Measurements from ENCODE around the gene TMEM203.
A peak's percentile ranks its signal among the peaks of the same experiment; 100 is the strongest.

TMEM203 gene

DNA sequence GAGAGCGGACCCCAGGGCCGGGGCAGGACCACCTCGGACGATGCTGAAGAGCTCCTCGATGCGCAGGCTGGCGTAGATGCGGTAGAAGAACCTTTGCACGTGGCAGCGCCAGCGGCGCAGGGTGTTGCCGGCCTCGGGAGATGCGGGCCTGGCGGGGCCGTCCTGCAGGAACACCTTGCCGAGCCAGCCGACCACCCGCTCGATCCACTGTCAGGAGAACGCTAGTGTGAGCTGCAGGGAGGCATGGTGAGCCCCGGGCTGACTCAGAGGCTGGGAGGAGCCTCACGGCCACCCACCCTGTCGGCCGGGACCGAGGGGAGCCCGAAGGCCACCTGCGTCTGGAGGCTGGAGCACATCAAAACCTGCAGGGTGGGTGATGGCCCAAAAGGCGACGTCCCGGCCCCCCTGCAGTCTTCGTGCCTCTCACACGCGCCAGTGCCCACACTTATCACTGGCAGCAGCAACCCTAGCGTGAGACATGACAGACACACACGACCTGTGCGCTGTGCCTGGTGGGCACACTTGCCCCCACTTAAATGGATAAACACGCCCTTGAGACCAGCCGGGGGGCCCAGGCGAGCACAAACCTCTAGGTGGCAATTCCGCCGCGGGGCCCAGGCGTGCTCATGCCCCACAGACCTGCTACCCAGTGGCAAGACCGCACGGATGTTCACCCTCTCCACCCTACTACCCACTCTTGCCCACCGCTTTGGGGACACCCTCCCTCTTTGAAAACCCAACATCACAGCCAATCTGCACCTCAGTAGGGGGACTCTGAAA lies 20.4 kb downstream of the TMEM203 start:
- no peak for DNase-seq (ENCODE audit: low read depth, low spot score)
- no peak overlapping the region for H3K27ac ChIP-seq

DNA sequence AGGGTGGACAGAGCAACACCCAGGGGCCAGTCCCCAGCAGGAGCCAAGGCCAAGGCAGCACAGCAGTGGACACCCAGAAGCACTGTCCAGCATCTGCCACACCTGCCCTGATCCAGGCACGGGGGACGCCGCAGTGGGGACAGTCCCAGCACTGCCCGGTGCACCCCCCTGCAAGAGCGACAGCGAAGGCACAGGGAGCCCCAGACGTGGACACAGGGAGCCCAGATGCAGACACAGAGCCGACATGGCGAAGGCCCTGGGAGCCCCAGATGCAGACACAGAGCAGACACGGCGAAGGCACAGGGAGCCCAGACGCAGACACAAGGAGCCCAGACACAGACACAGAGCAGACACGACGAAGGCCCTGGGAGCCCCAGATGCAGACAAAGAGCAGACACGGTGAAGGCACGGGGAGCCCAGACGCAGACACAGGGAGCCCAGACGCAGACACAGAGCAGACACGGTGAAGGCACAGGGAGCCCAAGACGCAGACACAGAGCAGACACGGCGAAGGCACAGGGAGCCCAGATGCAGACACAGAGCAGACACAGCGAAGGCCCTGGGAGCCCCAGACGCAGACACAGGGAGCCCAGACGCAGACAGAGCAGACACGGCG lies 21.4 kb downstream of the TMEM203 start:
- no peak overlapping the region for H3K27ac ChIP-seq
- DNase-seq (ENCODE audit: low read depth, low spot score) = no peak

GRCh38 chr9:137182836-137183235 lies 22.6 kb downstream of the TMEM203 start:
- no peak for DNase-seq (ENCODE audit: low read depth, low spot score)

GRCh38 chr9:137181680-137182079 lies 23.8 kb downstream of the TMEM203 start:
- H3K27ac ChIP-seq = no peak overlapping the region
- no peak for DNase-seq (ENCODE audit: low read depth, low spot score)

More at GRCh38 chr9:137182836-137183235, 22.6 kb downstream of the TMEM203 start:
- H3K27ac ChIP-seq = no peak overlapping the region

- no peak overlapping the region for H3K27ac ChIP-seq
- DNase-seq (ENCODE audit: low read depth, low spot score) = no peak
These were observed 25.0 kb downstream of the TMEM203 start for GRCh38 chr9:137180491-137180890.

DNA sequence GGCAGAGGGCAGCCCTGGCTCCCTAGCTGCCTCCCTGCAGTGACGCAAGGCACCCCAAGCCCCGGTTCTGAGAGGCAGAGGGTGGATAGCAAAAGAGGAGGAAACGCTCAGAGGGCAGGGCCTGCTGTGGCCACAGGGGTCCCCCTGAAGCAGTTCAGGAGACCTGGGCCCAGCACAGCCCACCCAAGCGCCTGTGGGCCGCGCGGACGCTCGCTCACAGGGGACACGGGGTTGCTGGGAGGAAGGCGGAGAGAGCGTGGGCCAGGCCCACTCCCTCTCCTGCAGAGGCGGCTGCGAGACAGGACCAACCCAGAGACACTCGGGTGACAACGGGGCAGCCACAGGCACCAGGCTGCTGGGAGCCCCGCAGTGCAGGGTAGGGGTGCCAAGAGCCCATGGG lies 25.7 kb downstream of the TMEM203 start:
- H3K27ac ChIP-seq = no peak overlapping the region
- no peak for DNase-seq (ENCODE audit: low read depth, low spot score)

DNA sequence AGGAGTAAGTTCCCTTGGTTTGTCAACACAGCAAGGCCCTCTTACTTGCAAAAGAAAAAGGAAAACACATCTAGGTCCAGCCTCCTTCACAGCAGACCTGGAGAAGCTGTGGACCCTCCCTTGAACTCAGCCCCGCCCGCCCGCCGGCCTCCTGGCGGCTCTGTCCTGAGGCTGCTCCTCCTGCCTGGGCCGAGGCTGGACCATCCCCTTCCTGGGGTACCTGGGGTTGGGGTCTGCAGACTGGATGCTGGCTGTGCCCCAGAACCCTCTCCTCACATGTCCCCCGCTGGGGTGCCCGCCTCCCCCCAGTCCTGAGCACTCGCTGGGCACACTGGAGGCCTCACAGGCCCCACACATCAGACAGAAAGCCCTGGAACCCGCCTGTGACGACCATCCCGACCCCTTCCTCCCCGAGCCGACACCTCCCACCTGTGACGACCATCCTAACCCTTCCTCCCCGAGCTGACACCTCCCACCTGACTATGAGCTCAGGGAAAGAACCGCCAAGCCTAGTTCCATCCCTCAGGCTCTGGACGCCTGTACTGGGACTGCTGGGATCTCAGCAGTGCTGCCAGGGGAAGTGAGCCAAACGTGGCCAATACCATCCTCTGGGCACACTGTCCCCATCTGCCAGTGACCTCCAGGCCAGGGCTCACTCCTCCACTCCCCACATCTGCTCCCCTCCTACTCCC lies 26.4 kb downstream of the TMEM203 start:
- H3K27ac ChIP-seq = no peak overlapping the region
- no peak for DNase-seq (ENCODE audit: low read depth, low spot score)

DNA sequence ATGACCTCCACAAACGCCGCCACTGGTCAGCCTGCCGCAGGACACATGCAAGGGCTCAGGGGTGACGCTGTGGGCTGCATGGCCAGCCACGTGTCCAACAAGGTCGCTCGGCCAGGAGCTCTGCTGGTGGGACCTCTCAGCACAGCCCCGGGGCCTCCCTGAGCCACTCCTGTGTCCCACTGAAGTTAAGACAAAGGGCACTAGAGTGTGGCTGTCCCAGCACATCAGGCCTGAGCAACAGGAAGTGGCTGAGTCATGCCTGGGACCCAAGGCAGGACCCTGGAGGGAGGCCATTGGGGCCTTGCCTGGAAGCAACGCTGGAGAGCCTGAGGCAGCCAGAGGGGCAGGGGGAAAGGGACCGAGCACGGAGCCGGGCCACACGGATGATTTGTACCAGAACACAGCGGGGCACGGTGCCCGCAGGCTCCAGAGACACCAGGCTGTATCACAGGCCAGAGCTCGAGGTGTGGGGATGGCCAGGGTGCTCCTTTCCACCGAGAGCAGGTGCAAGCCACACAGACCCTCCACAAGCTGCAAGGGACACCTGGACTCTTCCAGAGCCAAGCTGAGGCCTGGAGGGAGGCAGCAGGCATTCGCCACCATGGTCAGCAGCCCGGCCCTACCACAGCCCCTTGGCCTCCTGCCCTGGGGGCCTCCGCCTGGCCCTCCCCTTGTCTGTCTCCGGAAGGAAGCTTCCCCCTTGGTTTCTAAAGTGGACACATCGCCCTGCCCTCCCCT lies 27.1 kb downstream of the TMEM203 start:
- no peak overlapping the region for H3K27ac ChIP-seq
- DNase-seq (ENCODE audit: low read depth, low spot score) = no peak

GRCh38 chr9:137176302-137177182 lies 28.9 kb downstream of the TMEM203 start:
- no peak overlapping the region for H3K27ac ChIP-seq
- DNase-seq (ENCODE audit: low read depth, low spot score) = no peak

GRCh38 chr9:137175345-137175961 lies 30.0 kb downstream of the TMEM203 start:
- no peak overlapping the region for H3K27ac ChIP-seq
- DNase-seq (ENCODE audit: low read depth, low spot score) = no peak

DNA sequence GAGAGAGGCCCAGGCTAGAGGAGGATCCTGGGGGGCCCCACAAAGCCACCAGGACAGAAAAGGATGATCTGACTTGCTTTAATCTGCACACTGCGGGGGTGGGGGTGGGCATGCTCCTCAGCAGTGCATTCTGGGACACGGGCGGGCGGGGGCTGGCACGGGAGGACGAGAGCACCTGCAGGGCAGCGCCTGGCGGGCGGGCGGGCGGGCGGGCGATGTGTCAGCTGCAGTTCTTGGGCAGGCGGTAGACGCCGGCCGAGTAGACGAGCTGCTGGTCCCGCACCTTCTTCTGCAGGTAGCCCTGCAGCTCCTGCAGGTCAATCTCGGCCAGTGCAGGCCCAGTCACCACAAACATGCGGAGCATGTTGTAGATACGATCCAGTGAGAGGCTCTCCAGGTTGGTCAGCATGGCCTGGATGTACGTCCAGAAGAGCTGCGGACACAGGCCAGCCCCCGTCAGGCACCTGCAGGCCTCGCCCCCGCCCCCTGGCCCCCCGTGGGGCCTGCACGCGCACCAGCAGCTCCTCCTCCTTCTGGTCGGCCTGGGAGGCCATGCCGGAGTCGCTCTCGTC lies 30.6 kb downstream of the TMEM203 start:
- DNase-seq (ENCODE audit: low read depth, low spot score) = no peak
- H3K27ac ChIP-seq = no peak overlapping the region

- DNase-seq (ENCODE audit: low read depth, low spot score) = no peak
- no peak overlapping the region for H3K27ac ChIP-seq
These were observed 31.4 kb downstream of the TMEM203 start for GRCh38 chr9:137173796-137174664.

GRCh38 chr9:137172901-137173795 lies 32.3 kb downstream of the TMEM203 start:
- no peak for DNase-seq (ENCODE audit: low read depth, low spot score)
- peak overlapping the region; percentile 12 for H3K27ac ChIP-seq

DNA sequence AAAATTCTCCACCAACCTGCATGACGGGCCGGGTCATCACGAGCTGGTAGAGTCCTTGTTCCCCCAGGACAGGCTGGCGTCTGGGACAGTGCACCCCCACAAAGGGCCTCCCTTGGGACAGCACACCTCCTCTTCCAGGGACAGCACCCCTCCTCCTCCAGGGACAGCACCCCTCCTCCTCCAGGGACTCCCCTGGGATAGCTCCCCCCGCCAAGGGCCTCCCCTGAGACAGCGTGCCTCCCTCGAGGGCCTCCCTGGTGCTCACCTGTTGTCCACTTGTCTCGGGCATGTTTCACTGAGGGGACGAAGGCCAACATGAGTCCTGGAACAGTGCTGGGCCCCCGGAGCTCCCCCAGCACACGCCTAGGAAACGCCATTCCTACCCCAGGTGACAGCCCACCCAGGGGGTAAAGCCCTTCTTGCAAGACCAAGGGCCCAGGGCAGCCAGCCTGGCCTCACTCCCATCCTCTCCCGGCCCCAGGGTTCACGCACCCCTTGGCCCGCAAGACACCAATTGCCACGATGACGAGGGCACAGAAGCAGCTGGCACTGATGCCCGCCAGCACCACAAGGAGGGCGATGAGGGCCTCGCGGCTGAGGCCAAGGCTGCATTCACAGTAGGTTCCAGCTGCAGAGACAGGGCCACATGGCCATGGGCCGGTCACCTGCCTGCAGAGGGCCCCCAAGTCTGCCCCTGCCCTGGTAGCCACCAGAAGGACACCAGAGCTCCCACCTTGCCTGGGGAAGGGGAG lies 34.1 kb downstream of the TMEM203 start:
- H3K27ac ChIP-seq = no peak overlapping the region
- no peak for DNase-seq (ENCODE audit: low read depth, low spot score)

- H3K27ac ChIP-seq = no peak overlapping the region
- DNase-seq (ENCODE audit: low read depth, low spot score) = no peak
These were observed 34.8 kb downstream of the TMEM203 start for GRCh38 chr9:137170486-137171148.

- DNase-seq (ENCODE audit: low read depth, low spot score) = no peak
- no peak within 1 kb of the TSS for H3K27ac ChIP-seq
These were observed 35.5 kb downstream of the TMEM203 start, which contains the start of gene LRRC26 for GRCh38 chr9:137169896-137170358. TSS of gene LRRC26 (minus strand) at chr9:137170051. CDS start at chr9:137169943, 108 bp downstream.
